ENCODE data around the gene HDDC2.
A peak's percentile ranks its signal among the peaks of the same experiment; 100 is the strongest.

HDDC2 gene

GRCh38 chr6:125269328-125269985 is 32.3 kb downstream of the HDDC2 start:
- DNase-seq (ENCODE audit: low read depth): no peak

GRCh38 chr6:125268765-125269164 is 33.0 kb downstream of the HDDC2 start:
- no peak for DNase-seq (ENCODE audit: low read depth)

GRCh38 chr6:125267806-125268523 is 33.8 kb downstream of the HDDC2 start:
- DNase-seq (ENCODE audit: low read depth): no peak

GRCh38 chr6:125264476-125264875 is 37.3 kb downstream of the HDDC2 start:
- DNase-seq (ENCODE audit: low read depth): no peak

GRCh38 chr6:125262016-125263013 is 39.5 kb downstream of the HDDC2 start:
- peak; percentile 47 for DNase-seq (ENCODE audit: low read depth)

- no peak for DNase-seq (ENCODE audit: low read depth)
Measured at GRCh38 chr6:125259354-125259736, 42.4 kb downstream of the HDDC2 start.

- DNase-seq (ENCODE audit: low read depth): no peak
Measured at GRCh38 chr6:125258651-125259353, 43.0 kb downstream of the HDDC2 start.

- no peak for DNase-seq (ENCODE audit: low read depth)
Measured at GRCh38 chr6:125257351-125257750, 44.4 kb downstream of the HDDC2 start.

- DNase-seq (ENCODE audit: low read depth): peak; percentile 68
Measured at GRCh38 chr6:125255201-125255600, 46.6 kb downstream of the HDDC2 start.

GRCh38 chr6:125254321-125254720 is 47.4 kb downstream of the HDDC2 start:
- DNase-seq (ENCODE audit: low read depth): no peak

- DNase-seq (ENCODE audit: low read depth): no peak
Measured at GRCh38 chr6:125253881-125254280, 47.9 kb downstream of the HDDC2 start.

- no peak for DNase-seq (ENCODE audit: low read depth)
Measured at GRCh38 chr6:125252891-125253290, 48.9 kb downstream of the HDDC2 start.

- DNase-seq (ENCODE audit: low read depth): peak; percentile 46
Measured at GRCh38 chr6:125251516-125252220, 50.1 kb downstream of the HDDC2 start.

- no peak for DNase-seq (ENCODE audit: low read depth)
Measured at GRCh38 chr6:125250511-125250910, 51.3 kb downstream of the HDDC2 start.

GRCh38 chr6:125248136-125248535 is 53.6 kb downstream of the HDDC2 start:
- DNase-seq (ENCODE audit: low read depth): no peak

GRCh38 chr6:125246566-125246965 is 55.2 kb downstream of the HDDC2 start:
- no peak for DNase-seq (ENCODE audit: low read depth)

- no peak for DNase-seq (ENCODE audit: low read depth)
Measured at GRCh38 chr6:125245523-125246264, 56.1 kb downstream of the HDDC2 start.

- no peak for DNase-seq (ENCODE audit: low read depth)
Measured at GRCh38 chr6:125245109-125245508, 56.7 kb downstream of the HDDC2 start.

GRCh38 chr6:125237764-125238163 is 64.0 kb downstream of the HDDC2 start:
- no peak for DNase-seq (ENCODE audit: low read depth)

GRCh38 chr6:125236536-125237327 is 65.0 kb downstream of the HDDC2 start:
- no peak for DNase-seq (ENCODE audit: low read depth)

All from stromal cell of bone marrow (primary cell).